Pons (tissue), 1 donor: Measurements from ENCODE around the gene PRICKLE2.

Experiments
- DNase-seq: peaks from one replicate; pipeline ENCODE4 v3.0.0-alpha.2; 2016; ENCODE audit warnings: low spot score

PRICKLE2 gene

GRCh38 chr3:64046592-64046991, 178.7 kb downstream of the PRICKLE2 start:
- DNase-seq, result no peak

- no peak for DNase-seq
These were observed 182.3 kb downstream of the PRICKLE2 start for GRCh38 chr3:64042952-64043351.
